Kidney epithelial cell (primary cell): ENCODE measurements around the gene TMEM59. TPM values are rescaled to one million over a fixed set of nuclear protein-coding genes. Genes with fewer than 3 reads are reported as not detected.
A peak's percentile ranks its signal among the peaks of the same experiment; 100 is the strongest.

ENCODE experiments used
- DNase-seq: peaks from one replicate; pipeline ENCODE4 v3.0.0-alpha.2; 2010; ENCODE audit warnings: low read depth
- H3K27me3 ChIP-seq: 2 replicates; pipeline ENCODE4 v1.6.0; 2011; ENCODE audit warnings: low read length; ENCODE audit not compliant: control insufficient read depth, insufficient read depth
- H3K36me3 ChIP-seq: 2 replicates; pipeline ENCODE4 v1.5.1; 2011; ENCODE audit warnings: low read length; ENCODE audit not compliant: control insufficient read depth, insufficient read depth
- H3K4me3 ChIP-seq: 2 replicates; pipeline ENCODE4 v1.5.1; 2011; ENCODE audit warnings: low read depth, mild to moderate bottlenecking, control low read depth, low read length
- total RNA-seq: library from RNA; depleted of rRNA; stranded (reverse); fragments of >200 nt; gene quantifications from 2 replicates; pipeline ENCODE4 v1.2.3, GENCODE V29; 2015
- TF ChIP-seq, protein P1 (sequence below): IDR thresholded peaks from 2 replicates; pipeline ENCODE4 v1.5.1; 2011; ENCODE audit warnings: mild to moderate bottlenecking, moderate library complexity, low read length, control low read depth, inconsistent platforms; ENCODE audit not compliant: insufficient read depth, poor library complexity, severe bottlenecking

Gene TMEM59
- total RNA-seq, 1 donor from 2014 or later, result 138 TPM

DNA sequence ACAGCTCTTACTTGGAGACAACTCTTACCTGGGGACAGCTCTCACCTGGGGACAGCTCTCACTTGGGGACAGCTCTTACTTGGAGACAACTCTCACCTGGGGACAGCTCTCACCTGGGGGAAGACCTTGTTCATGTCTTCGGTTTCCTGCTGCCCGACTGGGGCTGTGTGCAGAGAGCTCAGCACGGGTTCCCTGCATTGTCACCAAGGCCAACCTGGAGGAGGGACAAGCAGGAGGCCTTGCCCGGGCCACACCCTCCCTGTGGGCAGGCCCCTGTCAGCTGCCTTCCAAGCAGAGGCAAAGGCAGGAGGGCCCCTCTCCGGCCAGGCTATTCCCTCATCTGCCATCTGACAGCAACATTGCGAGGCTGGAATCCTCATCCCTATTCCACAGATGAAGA is 35.0 kb downstream of the TMEM59 start, which contains the start of gene LDLRAD1:
LDLRAD1 (minus strand) TSS at position 208 of the 400 bp plus-strand sequence; CDS start at position 134, 74 bp downstream.
- peaks cover 28% of the 10 kb centered on the region for H3K27me3 ChIP-seq
- no peak for DNase-seq
- TF ChIP-seq, protein P1, sequence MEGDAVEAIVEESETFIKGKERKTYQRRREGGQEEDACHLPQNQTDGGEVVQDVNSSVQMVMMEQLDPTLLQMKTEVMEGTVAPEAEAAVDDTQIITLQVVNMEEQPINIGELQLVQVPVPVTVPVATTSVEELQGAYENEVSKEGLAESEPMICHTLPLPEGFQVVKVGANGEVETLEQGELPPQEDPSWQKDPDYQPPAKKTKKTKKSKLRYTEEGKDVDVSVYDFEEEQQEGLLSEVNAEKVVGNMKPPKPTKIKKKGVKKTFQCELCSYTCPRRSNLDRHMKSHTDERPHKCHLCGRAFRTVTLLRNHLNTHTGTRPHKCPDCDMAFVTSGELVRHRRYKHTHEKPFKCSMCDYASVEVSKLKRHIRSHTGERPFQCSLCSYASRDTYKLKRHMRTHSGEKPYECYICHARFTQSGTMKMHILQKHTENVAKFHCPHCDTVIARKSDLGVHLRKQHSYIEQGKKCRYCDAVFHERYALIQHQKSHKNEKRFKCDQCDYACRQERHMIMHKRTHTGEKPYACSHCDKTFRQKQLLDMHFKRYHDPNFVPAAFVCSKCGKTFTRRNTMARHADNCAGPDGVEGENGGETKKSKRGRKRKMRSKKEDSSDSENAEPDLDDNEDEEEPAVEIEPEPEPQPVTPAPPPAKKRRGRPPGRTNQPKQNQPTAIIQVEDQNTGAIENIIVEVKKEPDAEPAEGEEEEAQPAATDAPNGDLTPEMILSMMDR, result no peak
- H3K4me3 ChIP-seq, result no peak within 1 kb of the TSS
- H3K36me3 ChIP-seq, result no peaks in the 10 kb centered on the region

DNA sequence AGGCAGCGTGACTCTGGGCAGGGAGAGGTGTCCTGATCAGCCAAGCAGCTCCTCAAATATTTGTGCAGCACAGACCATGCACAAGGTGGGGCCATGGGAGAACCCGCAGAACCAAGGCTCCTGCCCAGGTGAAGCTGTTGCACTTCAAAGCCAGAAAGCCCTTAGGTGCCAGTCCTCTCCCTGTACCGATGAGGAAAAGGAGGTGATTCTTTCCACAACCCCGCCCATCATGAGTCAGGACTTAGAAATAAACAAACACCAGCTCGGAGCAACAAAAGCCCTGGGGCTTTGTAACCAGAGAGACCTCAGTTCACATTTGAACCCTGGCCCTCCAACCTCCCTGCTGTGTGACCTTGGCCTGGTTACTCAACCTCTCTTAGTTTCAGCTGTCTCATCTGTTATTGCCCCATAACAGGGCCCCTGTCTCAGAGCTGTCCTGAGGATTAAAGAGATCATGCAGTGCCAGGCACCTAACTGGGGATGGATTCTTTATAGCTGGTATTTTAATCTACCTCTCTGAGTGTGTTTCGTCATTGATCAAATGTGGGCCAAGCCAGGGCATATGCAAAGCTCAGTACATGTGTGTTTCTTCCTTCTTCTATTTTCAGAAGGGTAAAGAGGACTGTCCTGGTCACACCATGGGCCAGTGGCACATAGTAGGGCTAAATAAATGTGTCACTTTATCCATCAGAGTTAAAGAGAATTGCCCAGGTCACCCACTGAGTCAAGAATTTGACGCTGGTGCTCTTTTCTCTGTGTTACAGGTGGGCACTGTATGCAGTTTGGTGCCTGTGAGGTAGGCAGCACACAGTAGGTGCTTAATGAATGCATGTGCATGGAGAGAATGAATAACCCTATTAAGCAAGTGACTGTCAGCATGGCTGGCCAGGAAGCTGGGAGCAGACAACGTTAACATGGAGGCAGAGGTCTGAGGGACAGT is 36.4 kb downstream of the TMEM59 start:
- no peak overlapping the region for H3K4me3 ChIP-seq
- DNase-seq, result peak; percentile 31
- H3K36me3 ChIP-seq, result no peaks in the 10 kb centered on the region
- peaks cover 36% of the 10 kb centered on the region for H3K27me3 ChIP-seq
- TF ChIP-seq, protein P1, result no peak

DNA sequence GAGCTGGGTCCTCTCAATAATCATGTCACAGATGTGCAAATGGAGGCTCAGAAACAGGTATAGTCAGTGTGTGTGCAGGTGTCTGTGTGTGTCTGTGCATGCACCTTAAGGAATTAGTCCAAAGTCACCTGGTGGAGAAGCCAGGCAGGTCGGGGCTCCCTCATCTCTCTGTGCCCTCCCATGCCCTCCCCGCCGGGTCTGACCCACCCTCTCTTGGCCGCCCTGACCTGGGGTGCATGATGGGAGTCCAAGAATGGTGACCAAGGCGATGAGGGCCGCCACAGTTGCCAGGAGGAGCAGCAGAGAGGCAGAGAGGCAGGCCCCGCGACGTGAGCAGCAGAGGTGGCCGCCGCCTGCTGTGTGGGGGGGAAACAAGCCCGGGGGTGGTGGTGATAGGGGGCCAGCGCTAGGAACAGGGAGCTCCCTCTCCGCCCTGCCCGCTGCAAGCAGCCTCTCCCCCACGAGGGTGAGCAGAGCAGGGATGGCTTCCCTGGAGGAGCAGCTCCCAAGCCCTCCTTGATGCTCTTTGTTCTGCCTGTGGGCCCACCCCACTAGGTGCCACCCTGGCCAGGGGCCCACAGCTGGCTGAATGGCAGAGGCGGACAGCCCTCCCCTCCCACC is 38.9 kb downstream of the TMEM59 start:
- H3K4me3 ChIP-seq, result no peak overlapping the region
- DNase-seq, result no peak

DNA sequence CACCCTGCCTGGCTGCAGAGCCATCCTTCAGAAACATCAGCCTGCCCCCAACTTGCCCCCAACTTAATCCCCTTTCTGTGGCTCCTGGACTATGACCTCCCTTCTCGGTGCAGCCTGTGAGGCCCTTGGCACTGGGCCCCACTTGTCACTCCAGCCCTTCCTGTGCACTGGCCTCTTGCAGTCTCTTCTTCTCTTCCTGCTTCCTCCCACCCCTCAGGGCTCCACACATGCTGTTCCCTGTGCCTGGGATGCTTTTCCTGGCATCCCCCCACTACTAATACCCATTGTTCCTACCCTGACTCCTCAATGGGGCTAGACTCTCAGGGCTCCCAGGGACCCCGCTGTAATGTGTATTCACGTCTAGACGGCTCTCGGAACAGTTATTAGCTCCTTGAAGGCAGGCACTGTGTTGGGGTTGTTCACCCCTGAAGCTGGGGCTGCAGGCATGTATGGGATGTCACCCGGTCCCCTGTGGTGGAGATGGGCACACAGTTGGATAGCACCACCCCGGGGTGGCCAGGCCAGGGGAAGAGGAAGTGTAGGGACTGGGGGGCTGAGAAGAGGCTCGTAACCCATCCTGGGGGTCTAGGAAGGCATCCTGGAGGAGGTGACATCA is 39.5 kb downstream of the TMEM59 start:
- H3K27me3 ChIP-seq, result peaks cover 53% of the 10 kb centered on the region
- TF ChIP-seq, protein P1, result no peak
- DNase-seq, result no peak
- no peak overlapping the region for H3K4me3 ChIP-seq
- no peaks in the 10 kb centered on the region for H3K36me3 ChIP-seq

More for the DNA sequence above, 38.9 kb downstream of the TMEM59 start:
- peaks cover 52% of the 10 kb centered on the region for H3K27me3 ChIP-seq
- TF ChIP-seq, protein P1, result no peak
- no peaks in the 10 kb centered on the region for H3K36me3 ChIP-seq

DNA sequence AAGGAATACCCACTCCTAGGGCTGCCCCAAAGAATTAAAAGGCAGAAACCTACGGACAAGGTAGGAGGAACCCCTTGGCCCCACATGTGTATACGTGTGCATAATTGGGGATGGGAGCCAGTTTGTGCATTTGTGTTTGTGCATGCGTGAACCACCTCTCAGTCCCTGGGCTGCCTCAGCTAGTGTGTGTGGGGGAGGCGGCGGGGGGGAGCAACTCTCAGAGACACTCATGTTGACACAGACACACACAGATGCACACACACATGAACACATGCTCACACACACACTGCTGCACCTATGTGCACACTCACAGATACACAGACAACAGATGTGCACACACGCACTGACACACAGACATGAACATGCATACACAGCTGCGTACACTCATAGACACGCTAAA is 40.1 kb downstream of the TMEM59 start:
- no peak overlapping the region for H3K4me3 ChIP-seq
- peaks cover 49% of the 10 kb centered on the region for H3K27me3 ChIP-seq
- H3K36me3 ChIP-seq, result no peaks in the 10 kb centered on the region
- TF ChIP-seq, protein P1, result no peak
- no peak for DNase-seq
